GM12878 (cell line): ENCODE data around the gene B3GNT8. TPM values are rescaled to one million over a fixed set of nuclear protein-coding genes. Genes with fewer than 3 reads are reported as not detected.

Experiments
- ATAC-seq: fragments of 200-7000 bp; cut with Tn5 transposase; 3 replicates; pipeline ENCODE4 v1.9.1; 2020; ENCODE audit warnings: mild to moderate bottlenecking, moderate library complexity
- BruUV-seq: library from RNA; stranded (reverse); fragments of 400-500 nt; replicated peaks from 2 replicates; lab custom pipeline; 2021; lab: Mats Ljungman, UMichigan
- CTCF ChIA-PET: fragments of 300-600 bp; sonication (Branson Sonifier 250); formaldehyde crosslinking; extraction: SDS; loops from one replicate; lab custom pipeline; 2021; ENCODE audit warnings: inconsistent platforms; lab: Yijun Ruan, JAX
- POLR2A ChIA-PET: fragments of 350-600 bp; formaldehyde crosslinking; extraction: SDS; loops from one replicate; lab custom pipeline; 2021; ENCODE audit warnings: inconsistent platforms; lab: Charles Lee
- RAD21 ChIA-PET: fragments of 300-600 bp; sonication (Branson Sonifier 250); formaldehyde crosslinking; loops from one replicate; lab custom pipeline; 2023; ENCODE audit warnings: antibody characterized with exemption; ENCODE audit not compliant: unreplicated experiment; lab: Charles Lee
- SMC1A ChIA-PET: fragments of 300-600 bp; sonication (Branson Sonifier 250); formaldehyde crosslinking; loops from one replicate; lab custom pipeline; 2023; ENCODE audit not compliant: unreplicated experiment, uncharacterized antibody; lab: Charles Lee
- DNase-seq: peaks from one replicate; pipeline ENCODE4 v3.0.0-alpha.2; 2011; ENCODE audit warnings: low read depth, low spot score
- FAIRE-seq: peaks from 3 replicates; lab custom pipeline; 2011; peaks lifted over from hg19 to GRCh38; lab: Jason Lieb, UNC
- H2AFZ ChIP-seq: 2 replicates; pipeline ENCODE4 v1.6.0; 2011; ENCODE audit warnings: low read depth, low read length, control low read depth; ENCODE audit not compliant: control insufficient read depth
- H3K27ac ChIP-seq: 2 replicates; pipeline ENCODE4 v1.5.1; 2011; ENCODE audit warnings: control low read depth; ENCODE audit not compliant: control insufficient read depth, insufficient read depth
- H3K27me3 ChIP-seq, 2 experiments: replicated peaks in 1 of 2; 2 replicates each; pipeline versions ENCODE4 v1.6.0 to v1.6.1; 2011; ENCODE audit warnings: low read length in 1 of 2; ENCODE audit not compliant: control insufficient read depth in 2 of 2, insufficient read depth in 2 of 2
- H3K36me3 ChIP-seq, 2 experiments: 2 replicates each; pipeline ENCODE4 v1.5.1; 2011; ENCODE audit warnings: low read length in 1 of 2; ENCODE audit not compliant: control insufficient read depth in 2 of 2, insufficient read depth in 2 of 2
- H3K4me1 ChIP-seq: 2 replicates; pipeline ENCODE4 v1.6.1; 2011; ENCODE audit warnings: mild to moderate bottlenecking, low read length, moderate library complexity, mixed read lengths; ENCODE audit not compliant: control insufficient read depth, insufficient read depth
- H3K4me2 ChIP-seq: 2 replicates; pipeline ENCODE4 v1.6.0; 2011; ENCODE audit warnings: control low read depth; ENCODE audit not compliant: control insufficient read depth, insufficient read depth
- H3K4me3 ChIP-seq: fragments of 200-600 bp; sonication (generic); 2 replicates; pipeline ENCODE4 v1.5.1; 2016
- H3K79me2 ChIP-seq: 2 replicates; pipeline ENCODE4 v1.6.0; 2011; ENCODE audit warnings: low read length; ENCODE audit not compliant: control insufficient read depth, insufficient read depth
- H3K9ac ChIP-seq: 2 replicates; pipeline ENCODE4 v1.8.0; 2011; ENCODE audit warnings: low read length, control low read depth, mixed read lengths; ENCODE audit not compliant: control insufficient read depth, insufficient read depth
- H3K9me3 ChIP-seq: replicated peaks from 3 replicates; pipeline ENCODE4 v1.5.1; 2011; ENCODE audit warnings: mild to moderate bottlenecking, low read length; ENCODE audit not compliant: control insufficient read depth, insufficient read depth
- H4K20me1 ChIP-seq: 2 replicates; pipeline ENCODE4 v1.6.0; 2011; ENCODE audit not compliant: control insufficient read depth, insufficient read depth
- ETV6 ChIP-seq, 2 experiments: fragments of 450-650 bp in 1 of 2; IDR thresholded peaks in 1 of 2; conservative IDR thresholded peaks in 1 of 2; 2 replicates each; pipeline ENCODE4 v1.6.1; 2014; ENCODE audit warnings: antibody characterized with exemption in 1 of 2, borderline replicate concordance in 1 of 2, low read depth in 1 of 2, mild to moderate bottlenecking in 1 of 2, moderate library complexity in 1 of 2
- JUND ChIP-seq: IDR thresholded peaks from 2 replicates; pipeline ENCODE4 v1.6.1; 2012; ENCODE audit warnings: low read depth, mild to moderate bottlenecking, low read length, improper control_type of control experiment, moderate library complexity
- KLF5 ChIP-seq: fragments of 450-650 bp; IDR thresholded peaks from 2 replicates; pipeline ENCODE4 v1.6.1; 2014; ENCODE audit warnings: mild to moderate bottlenecking; ENCODE audit not compliant: partially characterized antibody
- NR2C1 ChIP-seq: fragments of 450-650 bp; IDR thresholded peaks from 2 replicates; pipeline ENCODE4 v1.6.1; 2017; ENCODE audit warnings: antibody characterized with exemption, mild to moderate bottlenecking, moderate library complexity
- SP1 ChIP-seq: IDR thresholded peaks from one replicate; pipeline ENCODE4 v1.6.1; 2011; ENCODE audit warnings: low read depth, low read length
- SPI1 ChIP-seq: IDR thresholded peaks from 2 replicates; pipeline ENCODE4 v1.6.1; 2011; ENCODE audit warnings: low read depth, mild to moderate bottlenecking, low read length, moderate library complexity, borderline replicate concordance; ENCODE audit not compliant: insufficient read depth
- STAT3 ChIP-seq: IDR thresholded peaks from 2 replicates; pipeline ENCODE4 v1.6.1; 2011; ENCODE audit warnings: low read depth, low read length, improper control_type of control experiment
- TCF3 ChIP-seq: IDR thresholded peaks from 2 replicates; pipeline ENCODE4 v1.6.1; 2012; ENCODE audit warnings: low read depth, mild to moderate bottlenecking, low read length, borderline replicate concordance; ENCODE audit not compliant: insufficient read depth
- WGBS: methylation state at CpG from one replicate; pipeline ENCODE4 v1.1.6; 2016; ENCODE audit warnings: low lambda C conversion rate; ENCODE audit not compliant: insufficient replicate concordance, insufficient coverage; ENCODE audit errors: missing lambda C conversion rate; 5-methylcytosine and 5-hydroxymethylcytosine counted together
- in situ Hi-C: fragments of 300-500 bp; cut with MboI; formaldehyde crosslinking; loops from 9 replicates; pipeline ENCODE4 v1.14.3; 2018; ENCODE audit warnings: mixed read lengths
- intact Hi-C: fragments of 100-400 bp; cut with micrococcal nuclease; formaldehyde crosslinking; loops from one replicate; pipeline ENCODE4 v1.14.2; 2022; ENCODE audit not compliant: unreplicated experiment
- polyA plus RNA-seq, 11 experiments: library from polyadenylated mRNA; depleted of rRNA in 4 of 11; unstranded in 6 of 11; stranded (reverse) in 5 of 11; fragments of >200 nt; fragmentation: Nextera tagmentation in 4 of 11; fragmentation: Illumina TruSeq in 1 of 11; extraction: Ambion mirVana in 4 of 11; extraction: Trizol in 1 of 11; gene quantifications; 1 replicate in 1 of 11; 2 replicates in 10 of 11; pipeline versions ENCODE4 v1.2.1 to v1.2.3, GENCODE V29; 2011 to 2016; ENCODE audit warnings: inconsistent platforms in 2 of 11, missing spikeins in 2 of 11, low read depth in 1 of 11
- total RNA-seq, 4 experiments: library from RNA; depleted of rRNA in 3 of 4; stranded (reverse); fragments of >200 nt in 3 of 4; fragmentation: Illumina TruSeq in 1 of 4; extraction: Trizol in 1 of 4; gene quantifications; 2 replicates each; pipeline versions ENCODE4 v1.2.1 to v1.2.3, GENCODE V29; 2013 to 2021

The B3GNT8 gene
- total and polyA plus RNA-seq, 10 of the 15 experiments (the other 5 are each of a cell fraction or from before 2014, with no cell fraction given), result 0.06 to 1.2 (median 0.31) TPM; not detected in 4

GRCh38 chr19:41410336-41411054 lies 16.7 kb downstream of the B3GNT8 start:
- Histone ChIP-seq H3K36me3 (peaks cover 0 to 3% of the 10 kb centered on the region in 2 experiments; a peak in 3 of 4 replicates), H3K4me2 (peak overlapping the region; percentile 57; the same call in 1 of the 2 replicates), H4K20me1 (no peaks in the 10 kb centered on the region), H3K4me3 (no peak overlapping the region), H3K27me3 (no peaks in the 10 kb centered on the region), H3K27ac (peak overlapping the region; percentile 85), H3K79me2 (peaks cover 5% of the 10 kb centered on the region), H3K4me1 (peaks cover 18% of the 10 kb centered on the region), H2AFZ (no peak overlapping the region), H3K9me3 (no peaks in the 10 kb centered on the region), H3K9ac (peak overlapping the region; percentile 38; the same call in 1 of the 2 replicates)
- ChIA-PET CTCF (interaction anchor here (0.6 to 1.6 kb wide), 4 partner anchors 22 to 102 kb away, joined by 3 to 5 read pairs (median 4); partner anchors contain the start of gene DMAC2), SMC1A (interaction anchor here (0.8 to 1.2 kb wide), 2 partner anchors 28 to 32 kb away, joined by 4 read pairs; no protein-coding TSS in a partner anchor), POLR2A (no interaction called here), RAD21 (interaction anchor here (0.6 to 0.7 kb wide), 2 partner anchors 16 to 826 kb away, joined by 3 read pairs; no protein-coding TSS in a partner anchor)
- ATAC-seq (no peak), DNase-seq (no peak), FAIRE-seq (no peak)
- intact Hi-C loops (no loop called here), in situ Hi-C loops (no loop called here)
- TF ChIP-seq TCF3 (no peak), ETV6 (conservative IDR thresholded peaks at IDR 0.05 in 1 of 2, IDR thresholded peaks at IDR 0.05 in 1 of 2; ENCODE audit: borderline replicate concordance in 1 of 2, low read depth in 1 of 2) (no peak), NR2C1 (no peak), SP1 (no peak), STAT3 (no peak), SPI1 (no peak), KLF5 (no peak), JUND (no peak)
- WGBS, result 98% methylated on average over 15 of the region's 23 CpGs
- BruUV-seq, result no TSS peak
